Measurements from ENCODE around the gene FEM1B. TPM values are rescaled to one million over a fixed set of nuclear protein-coding genes. Genes with fewer than 3 reads are reported as not detected.

The FEM1B gene
- total RNA-seq, 2 experiments from 2014 or later = 35.5 to 37.3 TPM

GRCh38 chr15:68330901-68331300, 53.4 kb downstream of the FEM1B start:
- intact Hi-C loops (cut with micrococcal nuclease; ENCODE audit: unreplicated experiment) = no loop called here
- BruUV-seq (replicated peaks) = no TSS peak
- CTCF ChIA-PET (ENCODE audit: unreplicated experiment) = no interaction called here
- no peak overlapping the region for H3K4me2 ChIP-seq (ENCODE audit: low read length)
- no peaks in the 10 kb centered on the region for H3K36me3 ChIP-seq (ENCODE audit: insufficient read depth, low read length)
- H3K79me2 ChIP-seq (ENCODE audit: insufficient read depth, low read depth, low read length) = no peaks in the 10 kb centered on the region
- no peaks in the 10 kb centered on the region for H3K4me1 ChIP-seq (ENCODE audit: insufficient read depth, low read length, poor library complexity, severe bottlenecking)
- DNase-seq (ENCODE audit: low spot score) = no peak
- no peak for TF ChIP-seq CTCF (conservative IDR thresholded peaks at IDR 0.05; ENCODE audit: low read length)
- TF ChIP-seq EZH2phosphoT487 (IDR thresholded peaks at IDR 0.05; ENCODE audit: borderline replicate concordance, low read depth, low read length) = no peak
- no peaks in the 10 kb centered on the region for H3K9me3 ChIP-seq (ENCODE audit: low read length)
- no peak overlapping the region for H3K27ac ChIP-seq (ENCODE audit: low read depth, low read length, poor library complexity, severe bottlenecking)
- no peak overlapping the region for H2AFZ ChIP-seq (ENCODE audit: low read length)
- no peaks in the 10 kb centered on the region for H4K20me1 ChIP-seq (ENCODE audit: insufficient read depth, low read length)
- H3K4me3 ChIP-seq (ENCODE audit: low read depth, low read length, poor library complexity, severe bottlenecking) = no peak overlapping the region
- POLR2A ChIA-PET = no interaction called here
- no peaks in the 10 kb centered on the region for H3K9me2 ChIP-seq (ENCODE audit: insufficient read depth, low read length)

- POLR2A ChIA-PET = no interaction called here
- CTCF ChIA-PET (ENCODE audit: unreplicated experiment) = no interaction called here
Measured at GRCh38 chr15:68332266-68332665, 54.7 kb downstream of the FEM1B start.

More at GRCh38 chr15:68332266-68332665, 54.7 kb downstream of the FEM1B start:
- H3K4me3 ChIP-seq (ENCODE audit: low read depth, low read length, poor library complexity, severe bottlenecking) = no peak overlapping the region
- H3K9me2 ChIP-seq (ENCODE audit: insufficient read depth, low read length) = no peaks in the 10 kb centered on the region
- TF ChIP-seq EZH2phosphoT487 (IDR thresholded peaks at IDR 0.05; ENCODE audit: borderline replicate concordance, low read depth, low read length) = no peak
- TF ChIP-seq CTCF (conservative IDR thresholded peaks at IDR 0.05; ENCODE audit: low read length) = no peak
- no peak overlapping the region for H3K27ac ChIP-seq (ENCODE audit: low read depth, low read length, poor library complexity, severe bottlenecking)
- no peaks in the 10 kb centered on the region for H3K36me3 ChIP-seq (ENCODE audit: insufficient read depth, low read length)
- H3K4me2 ChIP-seq (ENCODE audit: low read length) = no peak overlapping the region
- no peaks in the 10 kb centered on the region for H3K9me3 ChIP-seq (ENCODE audit: low read length)
- H3K4me1 ChIP-seq (ENCODE audit: insufficient read depth, low read length, poor library complexity, severe bottlenecking) = no peaks in the 10 kb centered on the region
- intact Hi-C loops (cut with micrococcal nuclease; ENCODE audit: unreplicated experiment) = no loop called here
- H3K79me2 ChIP-seq (ENCODE audit: insufficient read depth, low read depth, low read length) = no peaks in the 10 kb centered on the region
- BruUV-seq (replicated peaks) = no TSS peak
- no peak for DNase-seq (ENCODE audit: low spot score)
- H2AFZ ChIP-seq (ENCODE audit: low read length) = no peak overlapping the region
- H4K20me1 ChIP-seq (ENCODE audit: insufficient read depth, low read length) = no peaks in the 10 kb centered on the region

Measured in OCI-LY7 (cell line).